ENCODE measurements around the gene NLN.

The NLN gene

DNA sequence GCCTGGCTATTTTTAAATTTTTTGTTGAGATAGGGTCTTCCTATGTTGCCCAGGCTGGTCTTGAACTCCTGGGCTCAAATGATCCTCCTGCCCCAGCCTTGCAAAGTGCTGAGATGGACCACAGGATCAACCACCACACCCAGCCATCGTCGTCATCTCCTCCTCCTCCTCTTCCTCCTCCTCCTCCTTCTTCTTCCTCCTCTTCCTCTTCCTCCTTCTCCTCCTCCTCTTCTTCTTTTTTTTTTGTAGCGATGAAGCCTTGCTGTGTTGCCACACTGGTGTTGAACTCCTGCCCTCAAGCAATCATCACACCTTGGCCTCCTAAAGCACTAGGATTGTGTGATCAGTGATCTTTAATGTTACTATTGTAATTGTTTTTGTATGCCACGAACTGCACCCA lies 155.0 kb downstream of the NLN start:
- DNase-seq = no peak

All from NCI-H446 (cell line).